Vagina (tissue), 2 donors: Measurements from ENCODE around the gene ASPRV1.

Experiments
- CTCF ChIP-seq, 3 experiments: fragments of 450-650 bp in 2 of 3; fragments of 200-600 bp in 1 of 3; sonication (generic) in 1 of 3; IDR thresholded peaks; one replicate each; pipeline ENCODE4 v1.5.1; 2017 to 2019; ENCODE audit warnings: antibody characterized with exemption in 3 of 3, mild to moderate bottlenecking in 2 of 3, moderate library complexity in 2 of 3
- POLR2A ChIP-seq, 2 donors: fragments of 450-650 bp; IDR thresholded peaks; one replicate each; pipeline ENCODE4 v1.6.1; 2017; ENCODE audit warnings: antibody characterized with exemption in 2 of 2, mild to moderate bottlenecking in 2 of 2, moderate library complexity in 2 of 2
- POLR2AphosphoS5 ChIP-seq, 2 donors: sonication (generic); formaldehyde crosslinking; IDR thresholded peaks; one replicate each; pipeline ENCODE4 v1.9.0; 2017; ENCODE audit warnings: antibody characterized with exemption in 2 of 2, mild to moderate bottlenecking in 2 of 2, low read depth in 1 of 2; ENCODE audit not compliant: insufficient read depth in 1 of 2

DNA sequence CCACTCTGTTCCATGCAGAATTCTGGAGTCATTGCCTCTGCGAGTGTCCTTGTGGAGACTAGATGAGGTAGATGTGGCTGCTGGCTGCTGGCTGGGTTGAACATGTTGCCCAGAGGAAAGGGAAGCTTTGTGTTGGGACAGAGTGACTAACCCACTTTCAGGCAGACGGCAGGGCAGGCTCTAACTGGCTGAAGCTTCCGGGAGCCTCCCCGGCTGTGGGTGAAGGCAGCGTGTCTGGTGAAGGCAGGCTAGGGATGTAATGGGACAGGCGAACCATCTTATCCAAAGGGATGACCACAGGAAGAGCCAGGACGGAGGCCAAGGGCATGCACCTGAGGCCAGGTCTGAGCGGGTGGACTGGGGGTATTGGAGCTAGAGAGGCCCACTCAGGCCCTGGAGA, 16.0 kb downstream of the ASPRV1 start:
- no peak for TF ChIP-seq CTCF (IDR thresholded peaks at IDR 0.05)
- TF ChIP-seq POLR2AphosphoS5 (IDR thresholded peaks at IDR 0.05; ENCODE audit: insufficient read depth in 1 of 2, low read depth in 1 of 2): no peak
- no peak for TF ChIP-seq POLR2A (IDR thresholded peaks at IDR 0.05)
